NT2/D1 (cell line): ENCODE results near the gene SPTLC2.

Experiments
- DNase-seq: peaks from one replicate; pipeline ENCODE4 v3.0.0-alpha.2; 2011; ENCODE audit warnings: low read depth, low spot score
- H3K27me3 ChIP-seq: 2 replicates; pipeline ENCODE4 v1.6.0; 2011; ENCODE audit warnings: mild to moderate bottlenecking; ENCODE audit not compliant: insufficient read length, insufficient read depth
- H3K36me3 ChIP-seq: 2 replicates; pipeline ENCODE4 v1.6.1; 2011; ENCODE audit warnings: mild to moderate bottlenecking, low read length, mixed read lengths; ENCODE audit not compliant: insufficient read depth, insufficient read length
- H3K4me1 ChIP-seq: 2 replicates; pipeline ENCODE4 v1.5.1; 2011; ENCODE audit not compliant: insufficient read depth, insufficient read length
- H3K4me3 ChIP-seq: 2 replicates; pipeline ENCODE4 v1.5.1; 2011; ENCODE audit warnings: low read depth; ENCODE audit not compliant: insufficient read length
- H3K9ac ChIP-seq: 2 replicates; pipeline ENCODE4 v1.6.0; 2011; ENCODE audit warnings: low read depth; ENCODE audit not compliant: insufficient read length
- H3K9me3 ChIP-seq: 2 replicates; pipeline ENCODE4 v1.5.1; 2011; ENCODE audit warnings: mild to moderate bottlenecking, low read length; ENCODE audit not compliant: insufficient read depth
- SUZ12 ChIP-seq: IDR thresholded peaks from 2 replicates; pipeline ENCODE4 v1.6.1; 2011; ENCODE audit not compliant: insufficient read length, insufficient read depth; ENCODE audit errors: extremely low read depth
- YY1 ChIP-seq: IDR thresholded peaks from 2 replicates; pipeline ENCODE4 v1.6.1; 2011; ENCODE audit not compliant: insufficient read length, insufficient read depth
- ZNF274 ChIP-seq: IDR thresholded peaks from 2 replicates; pipeline ENCODE4 v1.6.1; 2011; ENCODE audit warnings: mild to moderate bottlenecking, low read depth, low read length

Gene SPTLC2

GRCh38 chr14:77570706-77571268, 45.6 kb downstream of the SPTLC2 start:
- no peaks in the 10 kb centered on the region for H3K27me3 ChIP-seq
- no peaks in the 10 kb centered on the region for H3K4me1 ChIP-seq
- no peak overlapping the region for H3K9ac ChIP-seq
- H3K4me3 ChIP-seq = no peak overlapping the region
- no peaks in the 10 kb centered on the region for H3K9me3 ChIP-seq
- no peak for DNase-seq
- no peak for TF ChIP-seq ZNF274
- no peak for TF ChIP-seq SUZ12
- TF ChIP-seq YY1 = no peak
- peaks cover 38% of the 10 kb centered on the region for H3K36me3 ChIP-seq

GRCh38 chr14:77565994-77566305, 50.5 kb downstream of the SPTLC2 start:
- no peak overlapping the region for H3K4me3 ChIP-seq
- H3K9ac ChIP-seq = no peak overlapping the region
- DNase-seq = no peak
- no peaks in the 10 kb centered on the region for H3K9me3 ChIP-seq
- H3K27me3 ChIP-seq = no peaks in the 10 kb centered on the region
- TF ChIP-seq ZNF274 (no peak), SUZ12 (no peak), YY1 (no peak)
- H3K4me1 ChIP-seq = no peaks in the 10 kb centered on the region
- peaks cover 29% of the 10 kb centered on the region for H3K36me3 ChIP-seq

- H3K36me3 ChIP-seq = peaks cover 26% of the 10 kb centered on the region
- no peaks in the 10 kb centered on the region for H3K4me1 ChIP-seq
- no peak for TF ChIP-seq YY1
- no peak for TF ChIP-seq SUZ12
- TF ChIP-seq ZNF274 = no peak
- H3K9ac ChIP-seq = no peak overlapping the region
- DNase-seq = no peak
- no peak overlapping the region for H3K4me3 ChIP-seq
- no peaks in the 10 kb centered on the region for H3K9me3 ChIP-seq
- no peaks in the 10 kb centered on the region for H3K27me3 ChIP-seq
Measured at GRCh38 chr14:77565289-77565993, 51.0 kb downstream of the SPTLC2 start.

GRCh38 chr14:77562681-77563080, 53.8 kb downstream of the SPTLC2 start:
- no peaks in the 10 kb centered on the region for H3K27me3 ChIP-seq
- peaks cover 20% of the 10 kb centered on the region for H3K36me3 ChIP-seq
- TF ChIP-seq SUZ12 (no peak), ZNF274 (no peak), YY1 (no peak)
- no peak overlapping the region for H3K4me3 ChIP-seq
- H3K9me3 ChIP-seq = no peaks in the 10 kb centered on the region
- H3K9ac ChIP-seq = no peak overlapping the region
- no peak for DNase-seq
- H3K4me1 ChIP-seq = no peaks in the 10 kb centered on the region

- H3K4me3 ChIP-seq = no peak overlapping the region
- H3K9ac ChIP-seq = no peak overlapping the region
- H3K27me3 ChIP-seq = no peaks in the 10 kb centered on the region
- H3K36me3 ChIP-seq = peaks cover 27% of the 10 kb centered on the region
- TF ChIP-seq YY1 = no peak
- TF ChIP-seq ZNF274 = no peak
- TF ChIP-seq SUZ12 = no peak
- no peaks in the 10 kb centered on the region for H3K9me3 ChIP-seq
- H3K4me1 ChIP-seq = no peaks in the 10 kb centered on the region
- DNase-seq = no peak
Measured at GRCh38 chr14:77561881-77562280, 54.6 kb downstream of the SPTLC2 start.

GRCh38 chr14:77559381-77559780, 57.1 kb downstream of the SPTLC2 start:
- TF ChIP-seq ZNF274 (no peak), SUZ12 (no peak)

GRCh38 chr14:77557391-77557790, 59.0 kb downstream of the SPTLC2 start:
- peaks cover 34% of the 10 kb centered on the region for H3K36me3 ChIP-seq
- no peaks in the 10 kb centered on the region for H3K9me3 ChIP-seq
- H3K9ac ChIP-seq = no peak overlapping the region
- H3K27me3 ChIP-seq = no peaks in the 10 kb centered on the region
- no peak for DNase-seq
- H3K4me3 ChIP-seq = no peak overlapping the region
- TF ChIP-seq ZNF274 = no peak
- TF ChIP-seq SUZ12 = no peak
- no peak for TF ChIP-seq YY1
- H3K4me1 ChIP-seq = no peaks in the 10 kb centered on the region

More at GRCh38 chr14:77559381-77559780, 57.1 kb downstream of the SPTLC2 start:
- Histone ChIP-seq H3K36me3 (peaks cover 38% of the 10 kb centered on the region), H3K27me3 (no peaks in the 10 kb centered on the region), H3K4me3 (no peak overlapping the region), H3K4me1 (no peaks in the 10 kb centered on the region), H3K9ac (no peak overlapping the region), H3K9me3 (no peaks in the 10 kb centered on the region)
- no peak for DNase-seq
